GM12892 (cell line): Measurements from ENCODE around the gene PAFAH1B1.

Source experiments
- POLR2A ChIP-seq: IDR thresholded peaks from 2 replicates; pipeline ENCODE4 v1.6.1; 2011; ENCODE audit warnings: low read depth, low read length, control low read depth
- POLR2AphosphoS5 ChIP-seq: IDR thresholded peaks from 2 replicates; pipeline ENCODE4 v1.6.1; 2011; ENCODE audit warnings: low read depth, low read length, control low read depth

DNA sequence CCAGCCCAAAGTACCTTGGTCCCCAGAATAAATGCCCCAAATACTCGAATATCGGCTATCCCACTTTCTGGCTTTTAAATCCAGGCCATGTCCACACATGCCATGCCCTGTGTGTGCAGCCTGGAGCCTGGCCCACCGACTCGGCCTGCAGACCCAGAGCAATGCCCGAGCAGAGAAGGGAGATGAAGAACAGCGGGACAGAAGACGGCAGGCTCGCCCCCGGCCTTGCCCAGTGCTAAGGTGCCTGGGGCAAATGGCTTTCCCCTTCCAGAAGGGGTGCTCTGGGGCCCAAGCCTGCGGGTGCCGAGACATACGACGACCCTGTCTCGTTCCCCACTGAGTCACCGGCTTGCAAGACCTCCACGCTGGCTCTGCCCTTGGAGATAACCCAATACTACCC is 110.2 kb downstream of the PAFAH1B1 start:
- TF ChIP-seq POLR2A (no peak), POLR2AphosphoS5 (no peak)
